DND-41 (cell line): ENCODE measurements around the gene COQ2.

Experiments used
- ATAC-seq: fragments of 200-7000 bp; cut with Tn5 transposase; 3 replicates; pipeline ENCODE4 v1.9.1; 2021; ENCODE audit warnings: low read depth; ENCODE audit not compliant: insufficient read depth
- DNase-seq: peaks from one replicate; pipeline ENCODE4 v3.0.0-alpha.2; 2020
- H2AFZ ChIP-seq: 2 replicates; pipeline ENCODE4 v1.6.0; 2012; ENCODE audit warnings: low read depth, low read length
- H3K27ac ChIP-seq: 2 replicates; pipeline ENCODE4 v1.5.1; 2012; ENCODE audit warnings: low read length, inconsistent platforms
- H3K27me3 ChIP-seq: fragments of 200-600 bp; sonication (generic); 2 replicates; pipeline ENCODE4 v1.6.0; 2012; ENCODE audit warnings: low read length, mild to moderate bottlenecking, inconsistent platforms; ENCODE audit not compliant: insufficient read depth, poor library complexity
- H3K36me3 ChIP-seq: 2 replicates; pipeline ENCODE4 v1.5.1; 2012; ENCODE audit warnings: low read length, inconsistent platforms; ENCODE audit not compliant: insufficient read depth
- H3K4me1 ChIP-seq: 2 replicates; pipeline ENCODE4 v1.5.1; 2012; ENCODE audit warnings: mild to moderate bottlenecking, low read length; ENCODE audit not compliant: insufficient read depth
- H3K4me2 ChIP-seq: 2 replicates; pipeline ENCODE4 v1.6.0; 2012; ENCODE audit warnings: mild to moderate bottlenecking, moderate library complexity, low read length, inconsistent platforms; ENCODE audit not compliant: insufficient read depth
- H3K4me3 ChIP-seq, 2 experiments: fragments of 200-600 bp in 1 of 2; shearing (Covaris generic) in 1 of 2; 2 replicates each; pipeline ENCODE4 v1.5.1; 2012 to 2016; ENCODE audit warnings: inconsistent platforms in 2 of 2, low read length in 2 of 2, mild to moderate bottlenecking in 2 of 2, low read depth in 1 of 2, moderate library complexity in 1 of 2
- H3K79me2 ChIP-seq: 2 replicates; pipeline ENCODE4 v1.6.0; 2012; ENCODE audit warnings: low read length, inconsistent platforms; ENCODE audit not compliant: insufficient read depth
- H3K9ac ChIP-seq: 2 replicates; pipeline ENCODE4 v1.6.0; 2012; ENCODE audit warnings: low read depth, mild to moderate bottlenecking, inconsistent platforms, low read length, moderate library complexity
- H3K9me3 ChIP-seq: 2 replicates; pipeline ENCODE4 v1.5.1; 2012; ENCODE audit warnings: low read length, moderate library complexity, mild to moderate bottlenecking, inconsistent platforms; ENCODE audit not compliant: insufficient read depth, severe bottlenecking
- H4K20me1 ChIP-seq: 2 replicates; pipeline ENCODE4 v1.6.0; 2012; ENCODE audit warnings: low read length; ENCODE audit not compliant: insufficient read depth
- CTCF ChIP-seq: IDR thresholded peaks from 2 replicates; pipeline ENCODE4 v1.5.1; 2012; ENCODE audit warnings: borderline replicate concordance, low read length, moderate library complexity, mild to moderate bottlenecking; ENCODE audit not compliant: poor library complexity, severe bottlenecking; ENCODE audit errors: extremely low read depth
- EZH2 ChIP-seq: IDR thresholded peaks from 3 replicates; pipeline ENCODE4 v1.6.1; 2012; ENCODE audit warnings: borderline replicate concordance, low read depth, mild to moderate bottlenecking, moderate library complexity, low read length, inconsistent platforms; ENCODE audit not compliant: severe bottlenecking

Gene COQ2

GRCh38 chr4:83307920-83308319 lies 23.3 kb upstream of the COQ2 start:
- H4K20me1 ChIP-seq = no peaks in the 10 kb centered on the region
- H3K79me2 ChIP-seq = no peaks in the 10 kb centered on the region
- no peaks in the 10 kb centered on the region for H3K36me3 ChIP-seq
- no peak overlapping the region for H3K9ac ChIP-seq
- no peak overlapping the region for H3K4me2 ChIP-seq
- no peak overlapping the region for H2AFZ ChIP-seq
- peaks cover 18% of the 10 kb centered on the region for H3K27me3 ChIP-seq
- DNase-seq (no peak), ATAC-seq (no peak)
- no peak overlapping the region for H3K27ac ChIP-seq
- TF ChIP-seq EZH2 = no peak
- no peak for TF ChIP-seq CTCF
- H3K4me1 ChIP-seq = no peaks in the 10 kb centered on the region
- no peaks in the 10 kb centered on the region for H3K9me3 ChIP-seq
- no peak overlapping the region for H3K4me3 ChIP-seq

GRCh38 chr4:83305187-83305586 lies 20.6 kb upstream of the COQ2 start:
- Histone ChIP-seq H2AFZ (no peak overlapping the region), H3K4me1 (no peaks in the 10 kb centered on the region), H3K27me3 (peaks cover 18% of the 10 kb centered on the region), H3K27ac (no peak overlapping the region), H3K9me3 (no peaks in the 10 kb centered on the region), H3K4me3 (no peak overlapping the region), H3K36me3 (no peaks in the 10 kb centered on the region), H4K20me1 (no peaks in the 10 kb centered on the region), H3K9ac (no peak overlapping the region), H3K4me2 (no peak overlapping the region), H3K79me2 (no peaks in the 10 kb centered on the region)
- TF ChIP-seq EZH2 (no peak), CTCF (no peak)
- no peak for ATAC-seq
- DNase-seq = no peak

- no peaks in the 10 kb centered on the region for H3K27me3 ChIP-seq
- no peak overlapping the region for H3K4me2 ChIP-seq
Observed at GRCh38 chr4:83297548-83298260, 13.1 kb upstream of the COQ2 start.

More at GRCh38 chr4:83297548-83298260, 13.1 kb upstream of the COQ2 start:
- Histone ChIP-seq H3K27ac (no peak overlapping the region), H3K4me1 (no peaks in the 10 kb centered on the region), H2AFZ (no peak overlapping the region), H3K79me2 (no peaks in the 10 kb centered on the region), H3K9me3 (no peaks in the 10 kb centered on the region), H3K36me3 (no peaks in the 10 kb centered on the region), H4K20me1 (no peaks in the 10 kb centered on the region), H3K4me3 (no peak overlapping the region), H3K9ac (no peak overlapping the region)
- DNase-seq (no peak), ATAC-seq (no peak)
- TF ChIP-seq EZH2 (no peak), CTCF (no peak)
